Endothelial cell of umbilical vein (primary cell): Measurements from ENCODE around the gene IGSF9. TPM values are rescaled to one million over a fixed set of nuclear protein-coding genes. Genes with fewer than 3 reads are reported as not detected.

Experiments used
- BruUV-seq: library from RNA; stranded (reverse); fragments of 400-500 nt; replicated peaks from 2 replicates; lab custom pipeline; 2021; lab: Mats Ljungman, UMichigan
- CTCF ChIA-PET: fragments of 300-600, 350-600 bp; sonication (Branson Sonifier 250); formaldehyde crosslinking; loops from one replicate; lab custom pipeline; 2021; ENCODE audit warnings: antibody characterized with exemption, inconsistent platforms; lab: Charles Lee
- POLR2A ChIA-PET: fragments of 300-600, 350-600 bp; sonication (Branson Sonifier 250); formaldehyde crosslinking; loops from one replicate; lab custom pipeline; 2021; ENCODE audit warnings: antibody characterized with exemption, inconsistent platforms; lab: Charles Lee
- DNase-seq: peaks from one replicate; pipeline ENCODE4 v3.0.0-alpha.2; 2011; ENCODE audit warnings: low read depth, low spot score
- FAIRE-seq: peaks from 2 replicates; lab custom pipeline; 2011; peaks lifted over from hg19 to GRCh38; lab: Jason Lieb, UNC
- H2AFZ ChIP-seq: 2 replicates; pipeline ENCODE4 v1.6.0; 2012; ENCODE audit warnings: low read depth, low read length, control low read depth, inconsistent platforms
- H3K27ac ChIP-seq: 2 replicates; pipeline ENCODE4 v1.5.1; 2011; ENCODE audit warnings: low read depth, mild to moderate bottlenecking, control low read depth, low read length, moderate library complexity; ENCODE audit not compliant: insufficient read depth
- H3K27me3 ChIP-seq, 2 experiments: 2 replicates each; pipeline versions ENCODE4 v1.6.0 to v1.6.1; 2011; ENCODE audit warnings: low read length in 2 of 2, mixed read lengths in 1 of 2; ENCODE audit not compliant: control insufficient read depth in 2 of 2, insufficient read depth in 2 of 2
- H3K36me3 ChIP-seq, 2 experiments: 2 replicates in 1 of 2; 3 replicates in 1 of 2; pipeline ENCODE4 v1.5.1; 2011; ENCODE audit warnings: low read length in 2 of 2, mild to moderate bottlenecking in 1 of 2, moderate library complexity in 1 of 2; ENCODE audit not compliant: control insufficient read depth in 2 of 2, insufficient read depth in 2 of 2; ENCODE audit errors: extremely low read depth in 1 of 2
- H3K4me1 ChIP-seq: 3 replicates; pipeline ENCODE4 v1.5.1; 2011; ENCODE audit warnings: mild to moderate bottlenecking, low read length; ENCODE audit not compliant: control insufficient read depth, insufficient read depth; ENCODE audit errors: extremely low read depth
- H3K4me2 ChIP-seq: 2 replicates; pipeline ENCODE4 v1.6.1; 2011; ENCODE audit warnings: low read length, control low read depth, mixed read lengths; ENCODE audit not compliant: insufficient read depth
- H3K4me3 ChIP-seq, 3 experiments: fragments of 200-600 bp in 1 of 3; sonication (generic), shearing (Covaris generic) in 1 of 3; replicated peaks in 1 of 3; 2 replicates each; pipeline ENCODE4 v1.5.1; 2011 to 2016; ENCODE audit warnings: control low read depth in 3 of 3, low read length in 3 of 3, mild to moderate bottlenecking in 2 of 3, inconsistent platforms in 1 of 3, low read depth in 1 of 3, moderate library complexity in 1 of 3; ENCODE audit not compliant: insufficient read depth in 1 of 3
- H3K79me2 ChIP-seq: 2 replicates; pipeline ENCODE4 v1.6.0; 2012; ENCODE audit warnings: low read length, inconsistent platforms; ENCODE audit not compliant: control insufficient read depth, insufficient read depth
- H3K9ac ChIP-seq: replicated peaks from 2 replicates; pipeline ENCODE3; 2011; ENCODE audit warnings: low read length, control low read depth; ENCODE audit not compliant: insufficient read depth; ENCODE audit errors: extremely low read depth
- H3K9me1 ChIP-seq: replicated peaks from 3 replicates; pipeline ENCODE4 v1.6.0; 2011; ENCODE audit warnings: mild to moderate bottlenecking, low read length; ENCODE audit not compliant: control insufficient read depth, insufficient read depth; ENCODE audit errors: extremely low read depth
- H3K9me3 ChIP-seq: replicated peaks from 2 replicates; pipeline ENCODE4 v1.5.1; 2012; ENCODE audit warnings: low read length, inconsistent platforms; ENCODE audit not compliant: control insufficient read depth, insufficient read depth
- H4K20me1 ChIP-seq: replicated peaks from 2 replicates; pipeline ENCODE3; 2011; ENCODE audit warnings: mild to moderate bottlenecking, low read length; ENCODE audit not compliant: control insufficient read depth, insufficient read depth; ENCODE audit errors: extremely low read depth
- CTCF ChIP-seq, 2 donors: IDR thresholded peaks; 1 replicate in 1 of 2; 2 replicates in 1 of 2; pipeline ENCODE4 v1.5.1; 2011; ENCODE audit warnings: low read length in 2 of 2, mild to moderate bottlenecking in 2 of 2, moderate library complexity in 2 of 2, control low read depth in 1 of 2, inconsistent platforms in 1 of 2, low read depth in 1 of 2; ENCODE audit not compliant: insufficient read depth in 1 of 2; ENCODE audit errors: extremely low read depth in 1 of 2
- EZH2 ChIP-seq: IDR thresholded peaks from 2 replicates; pipeline ENCODE4 v1.6.1; 2012; ENCODE audit warnings: borderline replicate concordance, low read depth, mild to moderate bottlenecking, moderate library complexity, low read length, inconsistent platforms; ENCODE audit not compliant: severe bottlenecking
- FOS ChIP-seq: IDR thresholded peaks from 2 replicates; pipeline ENCODE4 v1.6.1; 2011; ENCODE audit warnings: mild to moderate bottlenecking, low read length, moderate library complexity, borderline replicate concordance; ENCODE audit not compliant: insufficient read depth
- GATA2 ChIP-seq: IDR thresholded peaks from 2 replicates; pipeline ENCODE4 v1.7.0; 2011; ENCODE audit warnings: low read depth, mild to moderate bottlenecking, moderate library complexity, mixed read lengths, low read length; ENCODE audit not compliant: insufficient read length, insufficient read depth
- JUN ChIP-seq: IDR thresholded peaks from 2 replicates; pipeline ENCODE4 v1.6.1; 2011; ENCODE audit warnings: borderline replicate concordance, low read depth; ENCODE audit not compliant: insufficient read length, insufficient read depth
- MAX ChIP-seq: IDR thresholded peaks from 2 replicates; pipeline ENCODE4 v1.6.1; 2011; ENCODE audit not compliant: insufficient read depth, insufficient read length
- MYC ChIP-seq: IDR thresholded peaks from one replicate; pipeline ENCODE4 v1.6.1; 2011; ENCODE audit warnings: mild to moderate bottlenecking, low read depth, low read length
- POLR2A ChIP-seq: IDR thresholded peaks from 2 replicates; pipeline ENCODE4 v1.6.1; 2012; ENCODE audit warnings: low read depth, mild to moderate bottlenecking, control low read depth, low read length
- POLR2AphosphoS5 ChIP-seq: IDR thresholded peaks from 2 replicates; pipeline ENCODE4 v1.6.1; 2012; ENCODE audit warnings: low read depth, mild to moderate bottlenecking, control low read depth, low read length, moderate library complexity; ENCODE audit not compliant: insufficient read depth
- dilution Hi-C: fragments of 300-500 bp; cut with MboI; formaldehyde crosslinking; loops from one replicate; pipeline ENCODE4 v1.15.0; 2019; ENCODE audit warnings: low sequenced_read_pairs; ENCODE audit not compliant: extremely low pct_ligation_motif_present
- intact Hi-C: fragments of 100-400 bp; cut with micrococcal nuclease; formaldehyde crosslinking; loops from one replicate; pipeline ENCODE4 v1.10.0; 2022
- polyA plus RNA-seq, 4 experiments: library from polyadenylated mRNA; depleted of rRNA in 3 of 4; stranded (reverse) in 3 of 4; unstranded in 1 of 4; fragments of >200 nt; gene quantifications; 2 replicates each; pipeline versions ENCODE4 v1.2.1 to v1.2.3, GENCODE V29; 2011 to 2012; ENCODE audit warnings: missing spikeins in 1 of 4
- total RNA-seq: library from RNA; stranded (reverse); gene quantifications from 2 replicates; pipeline ENCODE4 v1.2.3, GENCODE V29; 2021

The IGSF9 gene
- total and polyA plus RNA-seq, 2 donors (not counting 3 experiments of a cell fraction or from before 2014, with no cell fraction given) = 0.15 TPM

- DNase-seq = no peak
- CTCF ChIA-PET = interaction anchor here (2.2 kb wide), 1 partner anchor 30 kb away, joined by 5 read pairs; no protein-coding TSS in a partner anchor
- BruUV-seq = no TSS peak
- Histone ChIP-seq H4K20me1 (no peaks in the 10 kb centered on the region), H3K4me3 (no peak overlapping the region), H3K9ac (no peak overlapping the region), H3K9me1 (no peaks in the 10 kb centered on the region), H2AFZ (no peak overlapping the region), H3K4me1 (no peaks in the 10 kb centered on the region), H3K79me2 (no peaks in the 10 kb centered on the region), H3K27me3 (peaks cover 7 to 12% of the 10 kb centered on the region in 2 experiments), H3K27ac (no peak overlapping the region), H3K36me3 (no peaks in the 10 kb centered on the region), H3K9me3 (no peaks in the 10 kb centered on the region), H3K4me2 (no peak overlapping the region)
- intact Hi-C loops (no loop called here), dilution Hi-C loops (no loop called here)
- TF ChIP-seq EZH2 = no peak
- TF ChIP-seq FOS = no peak
- TF ChIP-seq POLR2A = no peak
- no peak for TF ChIP-seq CTCF (IDR thresholded peaks at IDR 0.05; ENCODE audit: extremely low read depth in 1 of 2, insufficient read depth in 1 of 2, low read depth in 1 of 2, low read length in 2 of 2)
- no peak for TF ChIP-seq MAX
- no peak for TF ChIP-seq MYC
- TF ChIP-seq POLR2AphosphoS5 = no peak
- TF ChIP-seq GATA2 = no peak
- no peak for TF ChIP-seq JUN
- POLR2A ChIA-PET = no interaction called here
- no peak for FAIRE-seq
These were observed 32.6 kb upstream of the IGSF9 start for GRCh38 chr1:159978107-159978398.
